H1 (cell line): Measurements from ENCODE around the gene MRPS10. TPM values are rescaled to one million over a fixed set of nuclear protein-coding genes. Genes with fewer than 3 reads are reported as not detected.

Experiments
- ASH2L ChIP-seq: fragments of 200-600, 300-600 bp; sonication (generic); IDR thresholded peaks from one replicate; pipeline ENCODE4 v1.7.1; 2017; ENCODE audit warnings: low read length
- GABPA ChIP-seq: IDR thresholded peaks from 2 replicates; pipeline ENCODE4 v1.6.1; 2011; ENCODE audit warnings: mild to moderate bottlenecking, low read length, moderate library complexity, borderline replicate concordance; ENCODE audit not compliant: insufficient read depth
- HDAC2 ChIP-seq, 2 experiments: fragments of 300-600 bp in 1 of 2; sonication (generic) in 1 of 2; IDR thresholded peaks; 2 replicates each; pipeline ENCODE4 v1.6.1; 2011 to 2012; ENCODE audit warnings: low read depth in 2 of 2, low read length in 2 of 2, mild to moderate bottlenecking in 2 of 2, moderate library complexity in 2 of 2, borderline replicate concordance in 1 of 2, inconsistent platforms in 1 of 2
- JUND ChIP-seq: IDR thresholded peaks from 2 replicates; pipeline ENCODE4 v1.6.1; 2011; ENCODE audit warnings: mild to moderate bottlenecking, improper control_type of control experiment, low read length
- MAX ChIP-seq: IDR thresholded peaks from 2 replicates; pipeline ENCODE4 v1.6.1; 2012; ENCODE audit warnings: inconsistent platforms
- POLR2AphosphoS5 ChIP-seq: IDR thresholded peaks from 2 replicates; pipeline ENCODE4 v1.6.1; 2011; ENCODE audit warnings: low read depth, low read length
- RAD21 ChIP-seq, 2 experiments: IDR thresholded peaks in 1 of 2; conservative IDR thresholded peaks in 1 of 2; 2 replicates each; pipeline ENCODE4 v1.6.1; 2011; ENCODE audit warnings: low read depth in 2 of 2, low read length in 2 of 2, improper control_type of control experiment in 1 of 2, inconsistent platforms in 1 of 2, mild to moderate bottlenecking in 1 of 2, moderate library complexity in 1 of 2
- RBBP5 ChIP-seq: IDR thresholded peaks from 2 replicates; pipeline ENCODE4 v1.7.1; 2012; ENCODE audit warnings: low read depth, mild to moderate bottlenecking, inconsistent platforms, low read length, moderate library complexity, borderline replicate concordance
- SIN3A ChIP-seq, 2 experiments: IDR thresholded peaks in 1 of 2; conservative IDR thresholded peaks in 1 of 2; 2 replicates each; pipeline ENCODE4 v1.6.1; 2011 to 2012; ENCODE audit warnings: low read length in 2 of 2, improper control_type of control experiment in 1 of 2, low read depth in 1 of 2, mild to moderate bottlenecking in 1 of 2
- USF2 ChIP-seq: IDR thresholded peaks from 2 replicates; pipeline ENCODE4 v1.6.1; 2011; ENCODE audit warnings: low read length, improper control_type of control experiment
- polyA plus RNA-seq, 7 experiments: library from polyadenylated mRNA; depleted of rRNA in 3 of 7; stranded (reverse) in 5 of 7; unstranded in 2 of 7; fragments of >200 nt in 5 of 7; fragments of 200-250 nt in 2 of 7; gene quantifications; 1 replicate in 5 of 7; 2 replicates in 1 of 7; 4 replicates in 1 of 7; pipeline versions ENCODE4 v1.2.1 to v1.2.3, GENCODE V29; 2011 to 2013; ENCODE audit warnings: missing spikeins in 2 of 7, mixed read lengths in 2 of 7
- total RNA-seq: library from RNA; stranded (reverse); fragmentation: NEBNext Ultra II Directional; extraction: Animal tissue kit (Norgen Biotek cat#: 25700); gene quantifications from 2 replicates; pipeline ENCODE4 v1.2.1, GENCODE V29; 2021

The MRPS10 gene
- total and polyA plus RNA-seq, 2 of the 8 experiments (the other 6 are each of a cell fraction or from before 2014, with no cell fraction given) = 20.5 to 33.6 TPM

DNA sequence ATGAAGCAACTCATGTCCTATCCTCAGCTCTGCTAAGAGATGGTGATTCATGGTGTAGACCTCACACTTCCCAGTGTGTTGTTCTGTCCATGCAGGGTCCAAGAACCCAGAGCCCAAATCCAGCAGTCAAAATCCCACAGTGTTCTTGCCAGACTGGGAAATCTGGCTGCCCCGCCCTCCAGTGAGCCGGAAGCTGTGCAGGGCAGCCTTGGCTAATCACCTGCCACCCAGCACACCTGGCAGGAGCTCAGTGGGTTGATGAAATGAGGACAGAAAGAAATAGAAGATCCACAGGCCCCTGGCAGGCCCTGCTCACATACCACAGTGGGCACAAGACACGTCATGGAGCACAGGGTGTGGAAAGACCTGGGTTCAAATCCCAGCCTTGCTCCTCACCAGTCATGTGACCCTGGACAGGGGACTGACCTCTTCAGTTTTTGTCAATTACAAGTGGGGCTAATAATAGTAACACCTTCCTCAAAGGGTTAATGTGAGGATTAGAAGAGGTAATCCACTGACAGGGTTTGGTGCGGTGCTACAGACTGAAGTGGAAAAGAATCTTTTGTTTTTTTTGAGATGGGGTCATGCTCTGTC is 58.1 kb downstream of the MRPS10 start (continued):
- TF ChIP-seq RAD21 (IDR thresholded peaks at IDR 0.05 in 1 of 2, conservative IDR thresholded peaks at IDR 0.05 in 1 of 2; ENCODE audit: low read depth in 2 of 2, low read length in 2 of 2) (no peak), USF2 (no peak), SIN3A (conservative IDR thresholded peaks at IDR 0.05 in 1 of 2, IDR thresholded peaks at IDR 0.05 in 1 of 2; ENCODE audit: low read depth in 1 of 2, low read length in 2 of 2) (no peak), HDAC2 (IDR thresholded peaks at IDR 0.05; ENCODE audit: borderline replicate concordance in 1 of 2, low read depth in 2 of 2, low read length in 2 of 2) (no peak), RBBP5 (no peak), POLR2AphosphoS5 (no peak), JUND (no peak), GABPA (no peak), MAX (no peak), ASH2L (no peak)
